Esophagus squamous epithelium (tissue), 4 donors: Measurements from ENCODE around the gene RHBDD1.

Source experiments
- POLR2A ChIP-seq, 4 donors: fragments of 450-650 bp; IDR thresholded peaks; one replicate each; pipeline ENCODE4 v1.6.1; 2017; ENCODE audit warnings: antibody characterized with exemption in 4 of 4, mild to moderate bottlenecking in 4 of 4, moderate library complexity in 3 of 4
- TF ChIP-seq, protein P1 (sequence below), 6 experiments: fragments of 450-650 bp in 4 of 6; fragments of 200-600 bp in 2 of 6; sonication (generic) in 2 of 6; IDR thresholded peaks; one replicate each; pipeline ENCODE4 v1.5.1; 2016 to 2019; ENCODE audit warnings: antibody characterized with exemption in 6 of 6, mild to moderate bottlenecking in 4 of 6, moderate library complexity in 4 of 6

DNA sequence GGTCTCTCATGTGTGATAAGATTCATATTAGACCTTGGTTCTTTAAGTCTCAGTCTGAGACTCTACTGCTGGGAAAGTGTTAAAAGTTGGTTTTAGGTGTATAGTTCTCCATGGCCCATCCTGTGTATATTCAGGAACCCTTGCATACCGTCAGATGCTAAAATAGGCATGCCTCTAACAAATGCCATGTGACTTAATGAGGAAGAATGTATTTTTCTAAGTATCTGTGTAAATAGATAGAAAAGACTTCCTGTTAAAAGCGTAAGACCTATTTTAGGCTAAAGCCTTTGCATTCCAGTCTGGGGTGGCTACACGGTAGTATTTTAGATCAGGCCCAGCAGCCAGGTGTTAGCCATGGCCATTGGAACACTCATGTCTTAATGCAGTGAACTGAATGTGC, 73.3 kb downstream of the RHBDD1 start:
- TF ChIP-seq POLR2A (IDR thresholded peaks at IDR 0.05), result no peak
- TF ChIP-seq, protein P1, sequence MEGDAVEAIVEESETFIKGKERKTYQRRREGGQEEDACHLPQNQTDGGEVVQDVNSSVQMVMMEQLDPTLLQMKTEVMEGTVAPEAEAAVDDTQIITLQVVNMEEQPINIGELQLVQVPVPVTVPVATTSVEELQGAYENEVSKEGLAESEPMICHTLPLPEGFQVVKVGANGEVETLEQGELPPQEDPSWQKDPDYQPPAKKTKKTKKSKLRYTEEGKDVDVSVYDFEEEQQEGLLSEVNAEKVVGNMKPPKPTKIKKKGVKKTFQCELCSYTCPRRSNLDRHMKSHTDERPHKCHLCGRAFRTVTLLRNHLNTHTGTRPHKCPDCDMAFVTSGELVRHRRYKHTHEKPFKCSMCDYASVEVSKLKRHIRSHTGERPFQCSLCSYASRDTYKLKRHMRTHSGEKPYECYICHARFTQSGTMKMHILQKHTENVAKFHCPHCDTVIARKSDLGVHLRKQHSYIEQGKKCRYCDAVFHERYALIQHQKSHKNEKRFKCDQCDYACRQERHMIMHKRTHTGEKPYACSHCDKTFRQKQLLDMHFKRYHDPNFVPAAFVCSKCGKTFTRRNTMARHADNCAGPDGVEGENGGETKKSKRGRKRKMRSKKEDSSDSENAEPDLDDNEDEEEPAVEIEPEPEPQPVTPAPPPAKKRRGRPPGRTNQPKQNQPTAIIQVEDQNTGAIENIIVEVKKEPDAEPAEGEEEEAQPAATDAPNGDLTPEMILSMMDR (IDR thresholded peaks at IDR 0.05), result no peak
